Effector memory CD4-positive, alpha-beta T cell (primary cell): Measurements from ENCODE around the gene HOXC13.
A peak's percentile ranks its signal among the peaks of the same experiment; 100 is the strongest.

Source experiments
- DNase-seq, 3 donors: peaks; one replicate each; pipeline ENCODE4 v3.0.0-alpha.2; 2020
- H3K27ac ChIP-seq: 2 replicates; pipeline ENCODE4 v1.7.0; 2013; ENCODE audit warnings: mild to moderate bottlenecking, low read length, moderate library complexity; ENCODE audit not compliant: insufficient read depth, poor library complexity, severe bottlenecking
- H3K27me3 ChIP-seq: replicated peaks from 2 replicates; pipeline ENCODE4 v1.7.0; 2013; ENCODE audit warnings: mild to moderate bottlenecking, low read length; ENCODE audit not compliant: insufficient read depth, control insufficient read depth, poor library complexity, severe bottlenecking
- H3K36me3 ChIP-seq: 2 replicates; pipeline ENCODE4 v1.7.0; 2013; ENCODE audit warnings: mild to moderate bottlenecking, low read length, moderate library complexity; ENCODE audit not compliant: control insufficient read depth, insufficient read depth
- H3K4me1 ChIP-seq: 2 replicates; pipeline ENCODE4 v1.7.0; 2013; ENCODE audit warnings: low read length, mild to moderate bottlenecking; ENCODE audit not compliant: control insufficient read depth, insufficient read depth, poor library complexity, severe bottlenecking
- H3K4me3 ChIP-seq: 2 replicates; pipeline ENCODE4 v1.7.0; 2013; ENCODE audit warnings: low read length, low read depth, mild to moderate bottlenecking; ENCODE audit not compliant: insufficient read depth, poor library complexity, severe bottlenecking
- H3K9me3 ChIP-seq: 2 replicates; pipeline ENCODE4 v1.7.0; 2013; ENCODE audit warnings: mild to moderate bottlenecking, low read length, moderate library complexity; ENCODE audit not compliant: control insufficient read depth

The HOXC13 gene

GRCh38 chr12:53971129-53971528 lies 32.5 kb downstream of the HOXC13 start:
- no peaks in the 10 kb centered on the region for H3K36me3 ChIP-seq
- peaks cover 35% of the 10 kb centered on the region for H3K4me1 ChIP-seq
- no peaks in the 10 kb centered on the region for H3K9me3 ChIP-seq
- no peak for DNase-seq
- no peak overlapping the region for H3K4me3 ChIP-seq
- H3K27me3 ChIP-seq = peaks cover 93% of the 10 kb centered on the region
- no peak overlapping the region for H3K27ac ChIP-seq

GRCh38 chr12:53971686-53972085 lies 33.1 kb downstream of the HOXC13 start:
- H3K4me3 ChIP-seq = no peak overlapping the region
- H3K4me1 ChIP-seq = peaks cover 30% of the 10 kb centered on the region
- H3K9me3 ChIP-seq = no peaks in the 10 kb centered on the region
- no peaks in the 10 kb centered on the region for H3K36me3 ChIP-seq
- DNase-seq = no peak
- peaks cover 93% of the 10 kb centered on the region for H3K27me3 ChIP-seq
- H3K27ac ChIP-seq = no peak overlapping the region

GRCh38 chr12:53972152-53972702 lies 33.6 kb downstream of the HOXC13 start:
- Histone ChIP-seq H3K4me3 (no peak overlapping the region), H3K4me1 (peaks cover 25% of the 10 kb centered on the region), H3K36me3 (no peaks in the 10 kb centered on the region), H3K9me3 (no peaks in the 10 kb centered on the region), H3K27me3 (peaks cover 93% of the 10 kb centered on the region), H3K27ac (no peak overlapping the region)
- no peak for DNase-seq

- H3K27ac ChIP-seq = no peak within 1 kb of the TSS
- DNase-seq = no peak
- peaks cover 27% of the 10 kb centered on the region for H3K4me1 ChIP-seq
- H3K36me3 ChIP-seq = no peaks in the 10 kb centered on the region
- no peaks in the 10 kb centered on the region for H3K9me3 ChIP-seq
- peaks cover 93% of the 10 kb centered on the region for H3K27me3 ChIP-seq
- H3K4me3 ChIP-seq = no peak within 1 kb of the TSS
These were observed 34.1 kb downstream of the HOXC13 start, which contains the start of gene HOXC11 for GRCh38 chr12:53972722-53973235. TSS of gene HOXC11 (plus strand) at chr12:53973126. CDS start at chr12:53973242, 116 bp downstream.

- H3K27me3 ChIP-seq = peaks cover 92% of the 10 kb centered on the region
- H3K9me3 ChIP-seq = no peaks in the 10 kb centered on the region
- no peak overlapping the region for H3K4me3 ChIP-seq
- peaks cover 31% of the 10 kb centered on the region for H3K4me1 ChIP-seq
- no peak for DNase-seq
- no peak overlapping the region for H3K27ac ChIP-seq
- H3K36me3 ChIP-seq = no peaks in the 10 kb centered on the region
These were observed 34.8 kb downstream of the HOXC13 start for GRCh38 chr12:53973236-53974042.

GRCh38 chr12:53974084-53975063 lies 35.7 kb downstream of the HOXC13 start, which contains the start of gene HOTAIR:
TSS of gene HOTAIR (minus strand) at chr12:53974954.
- H3K4me1 ChIP-seq = peaks cover 31% of the 10 kb centered on the region
- H3K36me3 ChIP-seq = no peaks in the 10 kb centered on the region
- peak within 1 kb of the TSS; percentile 50 for H3K4me3 ChIP-seq
- H3K27ac ChIP-seq = no peak within 1 kb of the TSS
- DNase-seq = no peak
- H3K9me3 ChIP-seq = no peaks in the 10 kb centered on the region
- H3K27me3 ChIP-seq = peaks cover 94% of the 10 kb centered on the region

- no peak for DNase-seq
- peaks cover 31% of the 10 kb centered on the region for H3K4me1 ChIP-seq
- H3K9me3 ChIP-seq = no peaks in the 10 kb centered on the region
- H3K36me3 ChIP-seq = no peaks in the 10 kb centered on the region
- H3K4me3 ChIP-seq = peak overlapping the region; percentile 50
- H3K27ac ChIP-seq = no peak overlapping the region
- peaks cover 92% of the 10 kb centered on the region for H3K27me3 ChIP-seq
These were observed 36.4 kb downstream of the HOXC13 start for GRCh38 chr12:53975064-53975471.

GRCh38 chr12:53975479-53976152 lies 37.0 kb downstream of the HOXC13 start:
- DNase-seq = no peak
- Histone ChIP-seq H3K27me3 (peaks cover 92% of the 10 kb centered on the region), H3K36me3 (no peaks in the 10 kb centered on the region), H3K27ac (no peak overlapping the region), H3K4me1 (peaks cover 31% of the 10 kb centered on the region), H3K9me3 (no peaks in the 10 kb centered on the region), H3K4me3 (no peak overlapping the region)

- Histone ChIP-seq H3K27me3 (peaks cover 93% of the 10 kb centered on the region), H3K27ac (no peak overlapping the region), H3K4me3 (no peak overlapping the region), H3K9me3 (no peaks in the 10 kb centered on the region), H3K4me1 (peaks cover 31% of the 10 kb centered on the region), H3K36me3 (no peaks in the 10 kb centered on the region)
- no peak for DNase-seq
These were observed 37.7 kb downstream of the HOXC13 start for GRCh38 chr12:53976172-53976822.
